ENCODE measurements around the gene RAB3D.
"Not testable (repeated sequence)": the region's sequence is repeated elsewhere in the genome, so short reads cannot be mapped to it uniquely, and the experiment has no call there.

Gene RAB3D

DNA sequence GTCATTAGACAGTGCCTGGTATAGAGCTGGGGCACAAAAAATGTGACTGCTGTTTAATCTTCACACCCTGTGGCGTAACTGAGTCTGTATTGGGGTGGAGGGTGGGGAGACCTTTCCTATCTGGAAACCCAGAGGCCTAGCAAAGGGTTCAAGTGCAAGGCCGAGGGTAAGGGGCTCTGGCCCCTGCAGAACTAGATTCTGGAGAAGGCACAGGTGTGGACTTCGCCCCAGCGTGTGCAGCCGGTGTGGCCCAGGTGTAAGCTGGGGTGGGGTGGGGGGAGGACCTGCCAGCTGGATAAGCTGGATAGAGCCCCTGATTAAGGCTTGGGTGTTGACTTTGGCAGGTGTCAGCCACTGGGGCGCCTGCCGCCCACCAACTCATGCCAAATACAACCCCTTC is 1.3 kb downstream of the RAB3D start:
- no peaks in the 10 kb centered on the region for H3K27me3 Mint-ChIP-seq
- peak overlapping the region; percentile 50 for H3K27ac Mint-ChIP-seq
- DNase-seq (ENCODE audit: low spot score in 2 of 2) (no peak), ATAC-seq (ENCODE audit: low read depth) (no peak)
- H3K4me3 Mint-ChIP-seq: no peak overlapping the region
- H3K4me1 Mint-ChIP-seq: peaks cover 5% of the 10 kb centered on the region
- H3K9me3 Mint-ChIP-seq: no peaks in the 10 kb centered on the region
- H3K36me3 Mint-ChIP-seq: peaks cover 24% of the 10 kb centered on the region

GRCh38 chr19:11337080-11337479 is 2.4 kb downstream of the RAB3D start:
- H3K9me3 Mint-ChIP-seq: no peaks in the 10 kb centered on the region
- H3K4me1 Mint-ChIP-seq: peaks cover 5% of the 10 kb centered on the region
- peaks cover 28% of the 10 kb centered on the region for H3K36me3 Mint-ChIP-seq
- H3K27ac Mint-ChIP-seq: no peak overlapping the region
- ATAC-seq (ENCODE audit: low read depth) (no peak), DNase-seq (ENCODE audit: low spot score in 2 of 2) (no peak)
- H3K27me3 Mint-ChIP-seq: no peaks in the 10 kb centered on the region
- no peak overlapping the region for H3K4me3 Mint-ChIP-seq

GRCh38 chr19:11335449-11336146 is 3.9 kb downstream of the RAB3D start:
- ATAC-seq (ENCODE audit: low read depth): no peak
- Mint-ChIP-seq H3K36me3 (peaks cover 30% of the 10 kb centered on the region), H3K4me1 (peaks cover 5% of the 10 kb centered on the region), H3K9me3 (no peaks in the 10 kb centered on the region), H3K27ac (no peak overlapping the region), H3K27me3 (no peaks in the 10 kb centered on the region), H3K4me3 (no peak overlapping the region)
- DNase-seq (ENCODE audit: low spot score in 2 of 2): no peak

DNA sequence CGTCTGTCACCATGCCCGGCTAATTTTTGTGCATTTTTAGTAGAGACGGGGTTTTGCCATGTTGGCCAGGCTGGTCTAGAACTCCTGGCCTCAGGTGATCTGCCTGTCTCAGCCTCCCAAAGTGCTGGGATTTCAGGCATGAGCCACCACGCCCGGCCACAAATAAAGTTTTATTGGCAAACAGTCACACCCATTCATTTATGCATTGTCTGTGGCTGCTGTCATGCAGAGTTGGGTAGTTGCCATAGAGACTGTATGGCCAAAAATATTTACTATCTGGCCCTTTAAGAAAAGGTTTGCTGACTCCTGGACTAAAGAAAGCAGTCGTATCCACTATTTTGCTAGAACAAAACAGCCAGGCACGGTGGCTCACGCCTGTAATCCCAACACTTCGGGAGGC is 5.6 kb downstream of the RAB3D start:
- Mint-ChIP-seq H3K36me3 (peaks cover 32% of the 10 kb centered on the region), H3K27ac (peak overlapping the region; percentile 67)
- not testable (repeated sequence) for H3K27me3 Mint-ChIP-seq; H3K4me3 Mint-ChIP-seq; H3K9me3 Mint-ChIP-seq; DNase-seq (ENCODE audit: low spot score in 2 of 2); H3K4me1 Mint-ChIP-seq
- peak; percentile 60 for ATAC-seq (ENCODE audit: low read depth)

DNA sequence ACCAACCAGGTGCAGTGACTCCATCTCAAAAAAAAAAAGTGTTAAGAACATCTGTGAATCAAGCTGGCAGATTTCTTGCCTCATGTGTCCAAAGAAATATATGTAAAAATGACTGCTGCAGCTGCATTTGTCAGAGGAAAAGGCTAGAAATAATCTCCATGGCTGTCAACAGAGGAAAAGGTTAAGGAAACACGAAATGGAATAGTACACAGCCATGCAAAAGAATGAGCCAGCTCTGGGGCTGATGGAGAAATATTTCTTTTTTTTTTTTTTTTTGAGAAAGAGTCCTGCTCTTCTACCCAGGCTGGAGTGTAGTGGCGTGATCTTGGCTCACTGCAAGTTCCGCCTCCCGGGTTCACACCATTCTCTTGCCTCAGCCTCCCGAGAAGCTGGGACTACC is 6.6 kb downstream of the RAB3D start:
- ATAC-seq (ENCODE audit: low read depth) (no peak), DNase-seq (ENCODE audit: low spot score in 2 of 2) (no peak)
- H3K4me1 Mint-ChIP-seq: no peaks in the 10 kb centered on the region
- no peak overlapping the region for H3K4me3 Mint-ChIP-seq
- no peak overlapping the region for H3K27ac Mint-ChIP-seq
- no peaks in the 10 kb centered on the region for H3K27me3 Mint-ChIP-seq
- H3K36me3 Mint-ChIP-seq: peaks cover 31% of the 10 kb centered on the region
- no peaks in the 10 kb centered on the region for H3K9me3 Mint-ChIP-seq

DNA sequence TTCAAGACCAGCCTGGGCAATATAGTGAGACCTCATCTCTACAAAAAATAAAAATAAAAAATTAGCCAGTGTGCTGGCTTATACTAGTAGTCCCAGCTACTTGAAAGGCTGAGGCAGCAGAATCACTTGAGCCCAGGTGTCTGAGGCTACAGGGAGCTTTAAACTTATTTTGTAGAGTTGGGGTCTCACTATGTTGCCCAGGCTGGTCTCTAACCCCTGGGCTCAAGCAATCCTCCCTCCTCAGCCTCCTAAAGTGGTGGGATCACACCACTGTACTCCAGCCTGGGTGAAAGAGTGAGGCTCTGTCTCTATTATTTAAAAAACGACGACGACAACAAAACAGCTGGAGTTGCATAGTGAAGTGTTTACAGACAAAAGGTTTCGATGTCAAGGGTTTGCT is 8.0 kb downstream of the RAB3D start:
- Mint-ChIP-seq H3K27me3 (no peaks in the 10 kb centered on the region), H3K4me1 (no peaks in the 10 kb centered on the region), H3K27ac (no peak overlapping the region), H3K36me3 (peaks cover 35% of the 10 kb centered on the region), H3K9me3 (no peaks in the 10 kb centered on the region), H3K4me3 (no peak overlapping the region)
- DNase-seq (ENCODE audit: low spot score in 2 of 2): no peak
- ATAC-seq (ENCODE audit: low read depth): no peak

DNA sequence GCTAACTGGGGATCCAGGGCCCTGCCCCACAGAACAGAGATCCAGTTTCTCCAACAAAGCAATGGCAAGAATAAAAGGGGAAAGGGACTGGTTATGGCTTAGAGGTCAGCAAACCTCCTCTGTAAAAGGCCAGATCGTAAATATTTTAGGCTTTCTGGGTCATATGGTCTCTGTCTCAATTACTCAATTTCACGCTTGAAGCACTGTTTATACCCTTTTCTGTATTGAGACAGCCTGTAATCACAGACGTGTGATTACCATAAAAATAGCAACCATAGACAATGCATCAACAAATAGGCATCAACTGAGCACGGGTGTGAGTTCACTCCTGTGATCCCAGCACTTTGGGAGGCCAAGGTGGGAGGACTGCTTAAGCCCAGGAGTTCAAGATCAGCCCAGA is 9.3 kb downstream of the RAB3D start:
- Mint-ChIP-seq H3K36me3 (peaks cover 25% of the 10 kb centered on the region), H3K4me1 (no peaks in the 10 kb centered on the region), H3K27me3 (no peaks in the 10 kb centered on the region), H3K9me3 (no peaks in the 10 kb centered on the region), H3K27ac (no peak overlapping the region), H3K4me3 (no peak overlapping the region)
- DNase-seq (ENCODE audit: low spot score in 2 of 2) (no peak), ATAC-seq (ENCODE audit: low read depth) (no peak)

DNA sequence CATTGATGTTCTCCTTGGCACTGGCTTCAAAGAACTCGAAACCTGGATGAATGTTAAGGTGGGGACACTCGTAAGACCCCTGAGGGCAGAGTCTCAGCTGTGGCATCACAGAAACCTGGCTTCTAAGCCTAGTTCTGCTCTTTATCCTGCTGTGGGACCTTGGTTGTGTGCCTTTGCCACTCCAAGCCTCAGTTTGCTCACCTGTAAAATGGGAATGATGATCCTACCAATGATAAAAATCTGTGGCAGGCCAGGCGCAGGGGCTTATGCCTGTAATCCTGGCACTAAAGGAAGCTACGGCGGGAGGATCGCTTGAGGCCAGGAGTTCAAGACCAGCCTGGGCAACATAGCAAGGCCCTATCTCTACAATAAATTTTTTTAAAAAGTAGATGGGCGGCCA is 13.9 kb downstream of the RAB3D start:
- H3K9me3 Mint-ChIP-seq: no peaks in the 10 kb centered on the region
- H3K4me1 Mint-ChIP-seq: peaks cover 12% of the 10 kb centered on the region
- peaks cover 4% of the 10 kb centered on the region for H3K27me3 Mint-ChIP-seq
- DNase-seq (ENCODE audit: low spot score in 2 of 2): no peak
- ATAC-seq (ENCODE audit: low read depth): no peak
- H3K36me3 Mint-ChIP-seq: peaks cover 8% of the 10 kb centered on the region
- H3K27ac Mint-ChIP-seq: no peak overlapping the region
- no peak overlapping the region for H3K4me3 Mint-ChIP-seq

- H3K27ac Mint-ChIP-seq: no peak overlapping the region
- ATAC-seq (ENCODE audit: low read depth) (no peak), DNase-seq (ENCODE audit: low spot score in 2 of 2) (no peak)
- peaks cover 14% of the 10 kb centered on the region for H3K4me1 Mint-ChIP-seq
- no peaks in the 10 kb centered on the region for H3K9me3 Mint-ChIP-seq
- H3K4me3 Mint-ChIP-seq: no peak overlapping the region
- H3K27me3 Mint-ChIP-seq: peaks cover 4% of the 10 kb centered on the region
- H3K36me3 Mint-ChIP-seq: peaks cover 6% of the 10 kb centered on the region
Observed at GRCh38 chr19:11324748-11325389, 14.6 kb downstream of the RAB3D start.

- Mint-ChIP-seq H3K27me3 (peaks cover 4% of the 10 kb centered on the region), H3K36me3 (peaks cover 6% of the 10 kb centered on the region), H3K4me1 (peaks cover 14% of the 10 kb centered on the region), H3K4me3 (no peak overlapping the region), H3K9me3 (no peaks in the 10 kb centered on the region), H3K27ac (no peak overlapping the region)
- DNase-seq (ENCODE audit: low spot score in 2 of 2) (peak in 1 of 2 donors; percentile 31), ATAC-seq (ENCODE audit: low read depth) (peak; percentile 82)
Observed at GRCh38 chr19:11324079-11324661, 15.3 kb downstream of the RAB3D start.

DNA sequence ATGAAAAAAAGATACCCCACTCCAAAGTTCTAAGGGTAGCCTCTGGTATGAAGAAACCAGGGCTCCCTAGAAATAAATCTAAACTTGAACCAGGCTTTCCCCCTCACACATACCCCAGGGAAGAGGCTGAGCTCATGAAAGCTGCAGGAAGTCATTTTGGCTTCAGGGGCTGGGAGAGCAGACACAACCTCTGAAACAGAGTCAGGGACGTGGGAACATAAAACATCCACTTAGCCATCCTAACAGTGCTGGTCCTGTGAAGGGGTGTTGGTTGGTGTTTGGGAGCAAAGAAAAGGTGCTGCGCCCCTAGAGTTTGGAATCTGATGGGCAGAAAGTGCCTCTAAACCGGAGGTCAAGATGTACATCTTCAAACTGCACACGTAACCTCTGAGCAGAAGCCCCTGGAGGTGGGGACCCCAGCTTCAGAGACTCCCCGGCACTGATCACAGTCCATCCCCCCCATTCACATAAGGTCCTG is 15.8 kb downstream of the RAB3D start:
- DNase-seq (ENCODE audit: low spot score in 2 of 2) (no peak), ATAC-seq (ENCODE audit: low read depth) (no peak)

DNA sequence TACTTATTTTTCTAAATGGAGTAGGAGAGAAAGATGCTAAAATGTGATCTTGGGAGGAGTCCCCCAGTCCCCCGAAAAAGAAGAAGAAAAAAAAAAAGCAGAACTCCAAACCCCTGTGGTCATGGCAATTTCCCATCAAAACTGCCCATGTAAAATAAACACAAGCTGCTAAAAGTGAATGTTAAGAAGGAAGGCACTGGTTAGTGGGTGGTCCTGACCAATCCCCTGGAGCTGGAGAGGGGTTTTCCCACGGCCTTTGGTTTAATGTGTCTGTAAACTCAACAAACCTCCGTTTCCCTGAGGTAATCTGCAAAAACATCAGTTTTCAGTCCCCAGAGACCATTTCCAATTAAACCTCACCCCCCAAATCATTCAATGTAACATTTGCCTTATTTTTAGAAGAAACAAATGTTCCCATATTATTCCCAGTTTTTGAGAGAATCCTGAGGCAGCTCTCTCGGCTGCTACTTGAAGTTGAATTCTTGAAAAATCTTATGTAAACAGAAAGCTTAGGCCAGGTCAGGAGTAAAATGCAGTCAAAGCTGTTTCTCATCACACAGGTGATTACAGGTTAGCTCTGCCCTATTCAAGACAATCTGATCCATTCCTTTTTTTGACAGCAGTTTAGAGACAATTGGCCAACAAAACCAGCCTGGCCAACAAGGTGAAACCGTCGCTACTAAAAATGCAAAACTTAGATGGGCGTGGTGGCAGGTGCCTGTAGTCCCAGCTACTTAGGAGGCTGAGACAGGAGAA is 17.0 kb downstream of the RAB3D start:
- Mint-ChIP-seq H3K4me3 (no peak overlapping the region), H3K4me1 (peaks cover 14% of the 10 kb centered on the region), H3K27ac (no peak overlapping the region), H3K36me3 (peaks cover 6% of the 10 kb centered on the region), H3K9me3 (no peaks in the 10 kb centered on the region), H3K27me3 (peaks cover 6% of the 10 kb centered on the region)
- DNase-seq (ENCODE audit: low spot score in 2 of 2) (no peak), ATAC-seq (ENCODE audit: low read depth) (no peak)

More for the DNA sequence above, 15.8 kb downstream of the RAB3D start:
- peaks cover 4% of the 10 kb centered on the region for H3K27me3 Mint-ChIP-seq
- no peak overlapping the region for H3K4me3 Mint-ChIP-seq
- H3K4me1 Mint-ChIP-seq: peaks cover 14% of the 10 kb centered on the region
- H3K27ac Mint-ChIP-seq: no peak overlapping the region
- no peaks in the 10 kb centered on the region for H3K9me3 Mint-ChIP-seq
- peaks cover 6% of the 10 kb centered on the region for H3K36me3 Mint-ChIP-seq

- no peaks in the 10 kb centered on the region for H3K9me3 Mint-ChIP-seq
- no peak overlapping the region for H3K27ac Mint-ChIP-seq
- peaks cover 14% of the 10 kb centered on the region for H3K4me1 Mint-ChIP-seq
- H3K27me3 Mint-ChIP-seq: peaks cover 9% of the 10 kb centered on the region
- no peak for DNase-seq (ENCODE audit: low spot score in 2 of 2)
- no peak for ATAC-seq (ENCODE audit: low read depth)
- no peak overlapping the region for H3K4me3 Mint-ChIP-seq
- H3K36me3 Mint-ChIP-seq: no peaks in the 10 kb centered on the region
Observed at GRCh38 chr19:11321191-11322126, 18.0 kb downstream of the RAB3D start.

Data from memory B cell (primary cell).